Esophagus squamous epithelium (tissue), 4 donors: Measurements from ENCODE around the gene CLSTN2.

Experiments used
- POLR2A ChIP-seq, 4 donors: fragments of 450-650 bp; IDR thresholded peaks; one replicate each; pipeline ENCODE4 v1.6.1; 2017; ENCODE audit warnings: antibody characterized with exemption in 4 of 4, mild to moderate bottlenecking in 4 of 4, moderate library complexity in 3 of 4
- TF ChIP-seq, protein P1 (sequence below), 6 experiments: fragments of 450-650 bp in 4 of 6; fragments of 200-600 bp in 2 of 6; sonication (generic) in 2 of 6; IDR thresholded peaks; one replicate each; pipeline ENCODE4 v1.5.1; 2016 to 2019; ENCODE audit warnings: antibody characterized with exemption in 6 of 6, mild to moderate bottlenecking in 4 of 6, moderate library complexity in 4 of 6

- TF ChIP-seq, protein P1, sequence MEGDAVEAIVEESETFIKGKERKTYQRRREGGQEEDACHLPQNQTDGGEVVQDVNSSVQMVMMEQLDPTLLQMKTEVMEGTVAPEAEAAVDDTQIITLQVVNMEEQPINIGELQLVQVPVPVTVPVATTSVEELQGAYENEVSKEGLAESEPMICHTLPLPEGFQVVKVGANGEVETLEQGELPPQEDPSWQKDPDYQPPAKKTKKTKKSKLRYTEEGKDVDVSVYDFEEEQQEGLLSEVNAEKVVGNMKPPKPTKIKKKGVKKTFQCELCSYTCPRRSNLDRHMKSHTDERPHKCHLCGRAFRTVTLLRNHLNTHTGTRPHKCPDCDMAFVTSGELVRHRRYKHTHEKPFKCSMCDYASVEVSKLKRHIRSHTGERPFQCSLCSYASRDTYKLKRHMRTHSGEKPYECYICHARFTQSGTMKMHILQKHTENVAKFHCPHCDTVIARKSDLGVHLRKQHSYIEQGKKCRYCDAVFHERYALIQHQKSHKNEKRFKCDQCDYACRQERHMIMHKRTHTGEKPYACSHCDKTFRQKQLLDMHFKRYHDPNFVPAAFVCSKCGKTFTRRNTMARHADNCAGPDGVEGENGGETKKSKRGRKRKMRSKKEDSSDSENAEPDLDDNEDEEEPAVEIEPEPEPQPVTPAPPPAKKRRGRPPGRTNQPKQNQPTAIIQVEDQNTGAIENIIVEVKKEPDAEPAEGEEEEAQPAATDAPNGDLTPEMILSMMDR (IDR thresholded peaks at IDR 0.05) = no peak
- TF ChIP-seq POLR2A (IDR thresholded peaks at IDR 0.05) = no peak
Observed at GRCh38 chr3:140250945-140251344, 316.0 kb downstream of the CLSTN2 start.
